NT2/D1 (cell line): ENCODE results near the gene POLE3.

Experiments
- SUZ12 ChIP-seq: IDR thresholded peaks from 2 replicates; pipeline ENCODE4 v1.6.1; 2011; ENCODE audit not compliant: insufficient read length, insufficient read depth; ENCODE audit errors: extremely low read depth
- YY1 ChIP-seq: IDR thresholded peaks from 2 replicates; pipeline ENCODE4 v1.6.1; 2011; ENCODE audit not compliant: insufficient read length, insufficient read depth
- ZNF274 ChIP-seq: IDR thresholded peaks from 2 replicates; pipeline ENCODE4 v1.6.1; 2011; ENCODE audit warnings: mild to moderate bottlenecking, low read depth, low read length

- TF ChIP-seq YY1 (no peak), SUZ12 (no peak), ZNF274 (no peak)
Observed at GRCh38 chr9:113373676-113374392, 36.6 kb downstream of the POLE3 start.
